GM21528 (cell line): ENCODE data around the gene RPTOR.

Experiments used
- ATAC-seq: cut with Tn5 transposase; IDR thresholded peaks from one replicate; pipeline ENCODE4 v1.9.1; 2021; ENCODE audit warnings: mild to moderate bottlenecking, moderate library complexity; ENCODE audit not compliant: unreplicated experiment, low FRiP score

The RPTOR gene

GRCh38 chr17:80850817-80851216 lies 306.2 kb downstream of the RPTOR start:
- ATAC-seq = no peak

GRCh38 chr17:80851277-80851925 lies 306.8 kb downstream of the RPTOR start:
- no peak for ATAC-seq

- no peak for ATAC-seq
These were observed 307.9 kb downstream of the RPTOR start for GRCh38 chr17:80852476-80853015.

- no peak for ATAC-seq
These were observed 308.4 kb downstream of the RPTOR start for GRCh38 chr17:80853076-80853475.

- ATAC-seq = no peak
These were observed 309.6 kb downstream of the RPTOR start for GRCh38 chr17:80854220-80854619.

- no peak for ATAC-seq
These were observed 310.7 kb downstream of the RPTOR start for GRCh38 chr17:80855196-80855947.

- ATAC-seq = peak; percentile 68
These were observed 311.6 kb downstream of the RPTOR start for GRCh38 chr17:80855948-80856862.

GRCh38 chr17:80856863-80857755 lies 312.5 kb downstream of the RPTOR start:
- ATAC-seq = peak; percentile 14

GRCh38 chr17:80857756-80858171 lies 313.1 kb downstream of the RPTOR start:
- ATAC-seq = no peak

- no peak for ATAC-seq
These were observed 313.8 kb downstream of the RPTOR start for GRCh38 chr17:80858301-80859001.

GRCh38 chr17:80859002-80859941 lies 314.6 kb downstream of the RPTOR start:
- no peak for ATAC-seq

GRCh38 chr17:80860101-80860671 lies 315.5 kb downstream of the RPTOR start:
- no peak for ATAC-seq

GRCh38 chr17:80860703-80861417 lies 316.2 kb downstream of the RPTOR start:
- no peak for ATAC-seq

- ATAC-seq = no peak
These were observed 316.8 kb downstream of the RPTOR start for GRCh38 chr17:80861418-80861815.

GRCh38 chr17:80861892-80862291 lies 317.3 kb downstream of the RPTOR start:
- no peak for ATAC-seq

GRCh38 chr17:80862481-80862961 lies 317.9 kb downstream of the RPTOR start:
- ATAC-seq = no peak

- ATAC-seq = no peak
These were observed 318.3 kb downstream of the RPTOR start for GRCh38 chr17:80862978-80863377.
